Right ventricle myocardium superior (tissue), 1 donor: ENCODE results near the gene FOXA1. TPM values are rescaled to one million over a fixed set of nuclear protein-coding genes. Genes with fewer than 3 reads are reported as not detected.
"Not testable (repeated sequence)": the region's sequence is repeated elsewhere in the genome, so short reads cannot be mapped to it uniquely, and the experiment has no call there.

Source experiments
- ATAC-seq: fragments of 200-7000 bp; cut with Tn5 transposase; one replicate; pipeline ENCODE4 v1.9.1; 2020; ENCODE audit warnings: mild to moderate bottlenecking; ENCODE audit not compliant: poor library complexity
- DNase-seq: peaks from one replicate; pipeline ENCODE4 v3.0.0-alpha.2; 2020
- intact Hi-C: fragments of 100-400 bp; cut with DNase I; formaldehyde crosslinking; loops from one replicate; pipeline ENCODE4 v1.11.2; 2022
- total RNA-seq: library from RNA; stranded (reverse); fragmentation: NEBNext Ultra II Directional; extraction: Animal tissue kit (Norgen Biotek cat#: 25700); gene quantifications from one replicate; pipeline ENCODE4 v1.2.1, GENCODE V29; 2021
- donor health status: DM: no; HTN: yes; CAD: no; lungs with severe emphysema.

Gene FOXA1
- total RNA-seq, 1 donor from 2014 or later = not detected

DNA sequence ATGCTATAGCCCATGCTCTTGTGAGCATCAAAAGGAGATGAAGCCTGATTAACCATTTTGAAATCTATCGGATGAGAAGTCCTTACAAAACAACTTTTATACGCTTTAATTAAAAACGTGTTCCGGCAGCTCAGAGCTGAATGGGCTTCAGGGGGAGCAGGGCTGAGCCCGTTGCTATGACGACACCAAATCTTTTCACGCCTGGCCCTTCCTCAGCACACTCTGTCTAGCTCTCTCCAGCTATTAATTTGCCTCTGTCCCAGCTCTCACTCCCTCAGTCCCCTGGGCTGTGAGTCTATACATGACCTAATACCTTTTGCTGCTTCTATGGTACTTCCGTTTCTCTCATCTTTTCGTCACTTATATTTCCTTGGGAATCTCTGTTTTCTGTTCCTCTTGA is 15.8 kb downstream of the FOXA1 start:
- DNase-seq = no peak
- no peak for ATAC-seq
- intact Hi-C loops = no loop called here

DNA sequence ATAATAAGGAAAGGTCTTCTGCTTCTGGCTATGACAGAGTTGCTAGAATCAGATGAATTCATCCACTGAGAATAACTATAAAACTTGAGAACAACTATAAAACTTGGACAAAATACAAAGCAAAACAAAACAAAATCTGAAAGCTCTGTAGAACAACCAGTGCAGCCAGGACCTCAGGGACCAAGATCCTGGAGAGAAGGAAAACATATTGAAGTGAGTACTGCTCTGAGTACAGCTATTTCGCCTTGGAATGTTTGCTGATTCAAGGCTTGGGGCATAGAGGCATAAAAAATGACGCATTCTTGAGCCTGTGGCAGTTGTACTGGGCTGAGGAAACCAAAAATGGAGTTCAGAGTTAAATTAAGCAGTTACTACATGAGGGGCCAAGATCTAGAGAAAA is 21.7 kb downstream of the FOXA1 start:
- DNase-seq (no peak), ATAC-seq (no peak)
- intact Hi-C loops = no loop called here

DNA sequence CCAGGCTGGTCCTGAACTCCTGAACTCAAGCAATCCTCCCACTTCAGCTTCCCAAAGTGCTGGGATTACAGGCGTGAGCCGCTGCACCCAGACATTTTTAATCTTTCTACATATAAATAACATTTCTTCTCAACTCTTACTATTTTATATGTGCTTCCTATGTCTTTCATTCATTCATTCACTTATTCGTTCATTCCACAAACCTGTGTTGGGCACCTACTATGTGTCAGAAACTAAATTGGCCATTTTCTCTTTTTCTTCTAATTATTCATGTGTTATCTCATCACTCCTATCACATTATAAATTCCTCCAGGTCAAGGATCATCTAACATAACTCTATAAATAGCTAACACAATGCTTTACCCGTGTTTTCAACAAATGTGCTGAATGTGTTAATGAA is 23.7 kb downstream of the FOXA1 start:
- ATAC-seq = no peak
- intact Hi-C loops = no loop called here
- DNase-seq = no peak

DNA sequence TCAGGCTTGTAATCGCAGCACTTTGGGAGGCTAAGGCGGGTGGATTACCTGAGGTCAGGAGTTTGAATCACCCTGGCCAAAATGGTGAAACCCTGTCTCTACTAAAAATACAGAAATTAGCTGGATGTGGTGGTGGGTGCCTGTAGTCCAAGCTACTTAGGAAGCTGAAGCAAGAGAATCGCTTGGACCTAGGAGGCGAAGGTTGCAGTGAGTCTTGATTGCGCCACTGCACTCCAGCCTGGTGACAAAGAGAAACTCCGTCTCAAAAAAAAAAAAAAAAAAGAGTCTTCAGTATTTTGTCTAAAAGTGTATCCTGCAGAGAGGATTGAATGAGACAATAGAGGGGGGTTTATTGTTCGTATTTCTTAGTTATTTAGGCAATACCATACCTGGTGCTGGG is 25.3 kb downstream of the FOXA1 start:
- DNase-seq (no peak), ATAC-seq (no peak)
- intact Hi-C loops = no loop called here

DNA sequence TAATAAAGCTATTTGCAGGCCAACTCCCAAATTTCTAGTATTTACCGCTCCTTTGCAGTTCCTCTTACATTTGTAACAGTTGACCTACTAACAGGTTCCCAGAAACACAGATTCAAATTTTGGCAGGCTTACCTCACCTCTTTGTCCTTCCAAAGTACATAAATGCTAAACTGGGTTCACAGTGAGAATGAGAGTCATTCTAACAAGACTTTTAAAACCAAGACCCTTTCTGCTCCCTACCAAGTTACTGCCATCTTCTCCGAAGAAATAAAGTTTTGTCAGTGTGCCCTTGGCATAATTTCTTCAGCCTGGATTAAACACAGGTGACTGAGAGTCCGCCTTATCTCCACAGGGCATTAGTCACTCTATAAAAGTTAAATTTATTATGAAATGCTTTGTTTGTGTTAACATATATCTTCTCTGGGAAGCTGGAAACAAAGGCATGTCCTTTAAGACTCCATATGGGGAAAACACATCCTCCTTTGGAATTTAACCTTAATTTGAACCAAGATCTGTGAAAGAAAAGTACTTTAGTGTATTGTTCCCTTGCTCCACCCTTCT is 28.2 kb downstream of the FOXA1 start:
- ATAC-seq = no peak
- intact Hi-C loops = no loop called here
- no peak for DNase-seq

DNA sequence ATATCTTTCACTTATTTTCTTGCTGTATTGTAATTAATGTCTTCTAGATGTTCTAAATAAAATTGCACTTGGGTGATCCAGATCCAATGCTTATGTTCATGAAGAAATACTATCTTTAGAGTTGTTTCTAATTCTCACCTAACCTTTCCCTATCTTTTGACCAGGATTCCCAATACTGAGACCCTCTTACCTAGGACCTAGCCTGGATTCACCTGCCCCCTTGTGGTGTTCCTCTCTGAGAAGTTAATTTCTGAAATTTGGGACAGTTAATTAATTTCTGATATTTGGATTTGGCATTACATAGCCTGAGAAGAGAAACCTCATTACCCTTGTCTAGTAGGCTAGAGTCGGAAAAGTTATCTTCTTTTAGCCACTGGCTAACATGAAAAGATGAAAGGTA is 29.5 kb downstream of the FOXA1 start:
- ATAC-seq (no peak), DNase-seq (no peak)
- intact Hi-C loops = no loop called here

DNA sequence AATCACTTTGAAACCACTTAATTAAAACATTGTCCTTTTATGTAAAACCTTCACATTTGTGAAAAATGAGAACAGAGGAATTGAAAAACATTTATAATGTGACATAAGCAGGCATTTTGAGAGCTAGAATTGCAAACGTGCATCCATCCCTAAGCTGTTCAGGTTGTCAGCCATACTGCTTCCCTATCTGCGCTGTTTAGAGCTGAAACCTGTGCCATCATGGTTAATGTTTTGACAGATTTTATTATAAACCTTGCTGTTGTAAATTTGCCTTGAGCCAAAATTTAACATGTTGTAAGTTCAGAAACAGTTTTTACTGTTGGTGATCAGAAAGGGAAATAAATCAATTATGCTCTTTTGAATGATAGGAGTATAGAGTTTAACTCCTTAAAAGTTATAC is 31.9 kb downstream of the FOXA1 start:
- ATAC-seq = no peak
- intact Hi-C loops = no loop called here
- DNase-seq = no peak

DNA sequence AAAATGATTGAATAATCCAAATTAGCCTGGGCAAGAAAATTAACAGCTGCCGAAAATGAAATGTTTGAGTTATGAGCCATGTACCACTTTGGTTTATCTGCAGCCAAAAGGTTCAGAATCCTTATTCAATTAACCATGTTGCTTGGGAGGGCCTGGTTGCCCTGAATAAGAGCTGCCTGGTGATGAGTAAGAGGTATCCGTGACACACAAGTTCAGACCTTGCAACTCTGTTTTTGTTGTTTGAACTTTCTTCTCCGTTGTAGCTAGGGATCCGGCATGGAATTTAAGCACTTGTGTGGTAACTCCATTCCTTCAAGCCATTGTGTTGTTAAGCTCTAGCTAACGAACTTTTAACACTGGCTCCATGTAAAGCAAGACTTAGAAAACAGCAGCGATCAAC is 35.7 kb downstream of the FOXA1 start:
- DNase-seq (no peak), ATAC-seq (no peak)
- intact Hi-C loops = no loop called here

DNA sequence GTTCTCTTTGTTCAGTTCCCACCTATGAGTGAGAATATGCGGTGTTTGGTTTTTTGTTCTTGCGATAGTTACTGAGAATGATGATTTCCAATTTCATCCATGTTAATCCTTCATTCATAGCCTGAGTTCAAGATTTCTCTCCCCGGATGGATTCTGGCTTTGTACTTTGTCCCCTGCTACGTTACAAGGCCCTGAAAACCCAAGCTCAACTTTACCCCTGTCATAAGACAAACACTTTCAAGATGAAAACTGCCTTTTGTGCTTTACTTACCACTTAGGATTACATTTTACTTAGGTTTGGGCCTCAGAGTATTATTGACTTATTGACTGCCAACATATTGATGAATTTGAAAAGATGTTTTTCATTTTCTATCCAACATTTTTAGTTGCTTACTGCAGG is 36.3 kb downstream of the FOXA1 start:
- DNase-seq (no peak), ATAC-seq (no peak)
- intact Hi-C loops = no loop called here

DNA sequence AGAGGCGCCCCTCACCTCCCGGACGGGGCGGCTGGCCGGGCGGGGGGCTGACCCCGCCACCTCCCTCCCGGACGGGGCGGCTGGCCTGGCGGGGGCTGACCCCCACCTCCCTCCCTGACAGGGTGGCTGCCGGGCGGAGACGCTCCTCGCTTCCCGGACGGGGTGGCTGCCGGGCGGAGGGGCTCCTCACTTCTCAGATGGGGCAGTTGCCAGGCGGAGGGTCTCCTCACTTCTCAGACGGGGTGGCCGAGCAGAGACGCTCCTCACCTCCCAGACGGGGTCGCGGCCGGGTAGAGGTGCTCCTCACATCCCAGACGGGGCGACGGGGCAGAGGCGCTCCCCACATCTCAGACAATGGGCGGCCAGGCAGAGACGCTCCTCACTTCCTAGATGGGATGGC is 39.5 kb downstream of the FOXA1 start:
- ATAC-seq, DNase-seq, intact Hi-C loops: not testable (repeated sequence)

DNA sequence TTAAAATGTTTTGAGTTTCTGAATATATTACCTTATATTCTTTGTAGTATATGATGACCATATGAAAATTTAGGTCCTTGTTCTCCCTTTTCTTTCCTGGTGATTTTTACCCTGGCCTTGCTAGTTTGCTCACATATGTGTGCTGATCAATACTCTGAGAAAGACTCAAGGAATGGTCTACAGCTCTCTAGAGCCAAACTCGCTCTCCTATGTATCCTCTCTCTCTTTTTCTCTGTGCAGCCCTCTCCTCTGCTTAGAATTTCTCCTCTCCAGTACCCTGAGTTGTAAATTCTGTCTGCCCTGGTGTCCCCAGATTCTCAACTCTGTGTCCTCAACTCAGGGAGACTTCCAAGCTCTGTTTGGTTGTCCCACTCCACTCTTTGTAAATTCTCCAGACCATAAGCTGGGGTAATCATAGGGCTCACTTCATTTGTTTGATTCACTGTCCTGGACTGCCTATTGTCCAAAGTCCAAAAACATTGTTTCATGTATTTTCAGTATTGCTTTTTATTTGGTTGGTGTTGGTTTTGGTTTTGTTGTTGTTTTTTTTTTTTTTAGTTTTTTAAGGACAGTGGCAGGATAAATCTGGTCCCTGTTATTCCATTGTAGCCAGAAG is 41.0 kb downstream of the FOXA1 start:
- ATAC-seq (no peak), DNase-seq (no peak)
- intact Hi-C loops = no loop called here

DNA sequence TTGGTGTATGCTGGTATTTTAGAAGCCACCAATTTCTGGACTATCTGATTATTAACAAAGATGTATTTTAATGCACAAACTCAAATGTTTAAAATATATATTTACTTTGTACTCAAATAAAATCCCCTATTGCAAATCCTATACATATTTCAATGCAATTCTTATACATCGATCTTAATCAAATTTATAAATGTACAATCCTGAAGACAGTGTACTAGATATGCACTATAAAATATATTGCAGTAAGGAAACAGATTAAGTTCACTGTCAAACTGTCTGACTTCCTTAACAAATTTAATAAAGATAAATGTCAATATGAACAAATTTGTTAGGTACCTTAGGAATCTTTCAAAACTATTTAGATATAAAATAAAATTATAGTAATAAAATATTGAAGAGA is 43.9 kb downstream of the FOXA1 start:
- intact Hi-C loops = no loop called here
- ATAC-seq = no peak
- DNase-seq = no peak

DNA sequence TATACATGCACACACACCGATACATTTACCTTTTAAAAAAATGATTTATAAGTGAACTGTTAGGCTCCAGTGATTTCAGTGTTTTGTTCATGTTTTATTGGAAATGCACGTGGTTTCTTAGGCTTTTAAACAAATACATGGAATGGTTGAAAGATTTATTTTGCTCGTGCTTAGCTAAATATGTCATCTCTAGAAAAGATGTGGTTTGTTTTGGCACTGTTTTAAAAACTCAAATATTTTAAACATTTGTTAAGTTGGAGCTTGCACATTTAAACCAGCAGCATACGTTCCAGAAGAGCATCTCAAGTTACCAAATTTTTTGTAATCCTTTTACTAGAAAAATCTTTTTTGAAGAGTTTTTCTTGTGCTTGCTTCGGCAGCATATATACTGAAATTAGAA is 44.5 kb downstream of the FOXA1 start:
- no peak for ATAC-seq
- intact Hi-C loops = no loop called here
- DNase-seq = no peak

DNA sequence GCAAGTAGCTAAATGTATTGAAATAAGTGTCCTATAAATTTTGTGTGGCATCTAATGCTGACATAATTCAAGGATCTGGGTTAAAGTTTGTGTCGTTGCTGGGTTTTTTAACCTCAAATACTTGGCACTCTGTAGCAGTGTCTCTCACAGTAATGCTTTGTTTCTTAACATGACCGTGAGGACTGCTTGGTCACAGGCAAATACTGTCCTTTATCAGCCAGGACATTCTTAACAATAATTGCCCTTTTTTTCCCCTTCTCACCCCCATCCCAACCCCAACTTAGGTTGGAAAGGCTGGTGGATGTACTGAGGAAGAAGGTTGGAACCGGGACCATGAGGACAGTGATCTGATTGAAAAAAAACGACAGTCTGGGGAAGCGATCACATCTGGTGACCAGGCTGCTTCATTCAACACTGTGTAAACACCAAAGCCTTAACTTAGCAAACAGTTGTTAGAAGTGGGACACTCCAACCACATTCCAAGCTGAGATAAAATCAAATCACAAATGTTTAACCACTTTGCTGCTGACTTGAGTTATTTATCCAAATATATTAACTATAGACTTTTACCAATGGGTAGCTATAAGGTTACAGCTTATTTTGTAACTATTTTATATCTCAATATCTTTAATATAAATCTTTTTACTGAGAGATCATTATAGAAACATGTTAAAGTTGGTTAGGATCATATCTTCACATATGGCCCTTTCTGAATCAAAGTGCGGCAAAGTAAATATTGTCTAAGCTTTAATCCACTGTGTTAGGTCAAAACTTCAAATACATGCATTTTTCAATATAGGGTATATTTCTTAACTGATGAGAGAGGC is 48.2 kb downstream of the FOXA1 start:
- no peak for DNase-seq
- ATAC-seq = no peak
- intact Hi-C loops = no loop called here

DNA sequence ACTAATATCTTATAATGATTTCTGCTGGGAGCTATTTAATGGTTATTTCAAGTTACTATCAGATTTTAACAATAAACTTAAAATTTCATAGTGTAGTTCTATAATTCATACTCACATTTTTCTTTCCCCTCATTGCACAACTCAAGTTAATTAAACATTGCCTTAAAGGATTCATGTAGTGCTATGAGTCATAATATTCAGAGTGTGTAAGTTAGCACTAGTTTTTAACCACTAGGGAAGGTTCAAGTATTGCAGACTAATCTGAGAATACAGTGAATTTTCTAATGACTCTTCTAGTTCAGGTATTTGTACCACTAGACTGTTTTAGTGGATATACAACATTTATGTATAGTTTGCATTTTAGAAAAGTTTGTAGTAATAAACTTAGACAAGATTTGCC is 49.9 kb downstream of the FOXA1 start:
- no peak for DNase-seq
- no peak for ATAC-seq
- intact Hi-C loops = no loop called here

DNA sequence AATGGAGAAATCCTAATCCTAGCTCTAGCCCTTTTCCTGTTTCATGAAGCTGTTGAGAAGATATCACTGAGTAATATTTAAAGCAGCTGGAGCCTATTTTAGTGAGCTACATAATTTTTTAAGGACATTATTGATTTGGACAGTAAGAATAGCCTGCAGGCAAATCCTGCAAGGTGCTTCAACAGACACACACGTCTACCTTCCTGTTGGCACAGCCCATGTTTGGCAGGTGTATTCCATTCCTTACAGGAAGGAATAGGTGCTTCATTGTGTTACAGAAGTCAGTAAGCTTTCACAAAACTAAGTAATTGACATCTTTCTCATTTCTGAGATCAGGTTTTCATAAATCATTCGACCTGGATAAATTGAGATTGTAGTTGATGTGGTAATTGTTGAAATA is 50.6 kb downstream of the FOXA1 start:
- ATAC-seq = no peak
- intact Hi-C loops = no loop called here
- no peak for DNase-seq

DNA sequence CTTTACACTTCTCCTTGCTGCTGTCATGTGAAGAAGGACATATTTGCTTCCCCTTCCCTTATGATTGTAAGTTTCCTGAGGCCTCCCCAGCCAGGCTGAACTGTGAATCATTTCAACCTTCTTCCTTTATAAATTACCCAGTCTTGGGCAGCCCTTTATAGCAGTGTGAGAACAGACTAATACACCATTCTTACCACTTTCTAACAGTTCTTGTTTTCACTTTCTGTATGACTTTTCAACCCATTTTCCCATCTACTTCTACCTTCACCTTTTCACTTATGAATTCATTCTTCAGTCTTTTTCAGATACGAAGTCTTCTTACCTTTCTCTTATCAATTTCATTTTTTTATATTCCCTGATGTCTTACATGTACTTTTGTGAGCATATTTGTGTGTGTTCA is 55.1 kb downstream of the FOXA1 start:
- intact Hi-C loops = no loop called here
- ATAC-seq (no peak), DNase-seq (no peak)
